GM12872 (cell line): ENCODE results near the gene TEX47.

Source experiments
- TF ChIP-seq, protein P1 (sequence below): IDR thresholded peaks from 3 replicates; pipeline ENCODE4 v1.5.1; 2011; ENCODE audit warnings: low read depth, mild to moderate bottlenecking, low read length, moderate library complexity; ENCODE audit not compliant: insufficient read depth

The TEX47 gene

DNA sequence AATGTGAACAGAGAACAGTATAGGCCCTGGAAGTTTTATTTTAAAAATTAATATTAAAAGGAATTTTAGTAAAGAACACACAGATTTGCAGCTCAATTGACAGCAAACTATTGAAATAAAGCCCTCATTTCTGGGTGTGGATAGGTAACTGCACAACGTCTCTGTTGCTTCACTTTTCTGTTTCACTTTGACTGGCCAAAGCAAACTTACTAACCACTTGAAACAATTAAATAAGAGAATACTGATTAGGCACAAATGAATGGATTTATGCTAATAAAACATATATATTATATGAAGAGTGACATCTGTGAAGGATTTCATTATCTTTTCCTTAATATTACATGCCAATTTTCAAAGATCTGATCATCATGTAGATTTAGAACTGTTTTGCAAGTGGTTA is 24.1 kb downstream of the TEX47 start:
- TF ChIP-seq, protein P1, sequence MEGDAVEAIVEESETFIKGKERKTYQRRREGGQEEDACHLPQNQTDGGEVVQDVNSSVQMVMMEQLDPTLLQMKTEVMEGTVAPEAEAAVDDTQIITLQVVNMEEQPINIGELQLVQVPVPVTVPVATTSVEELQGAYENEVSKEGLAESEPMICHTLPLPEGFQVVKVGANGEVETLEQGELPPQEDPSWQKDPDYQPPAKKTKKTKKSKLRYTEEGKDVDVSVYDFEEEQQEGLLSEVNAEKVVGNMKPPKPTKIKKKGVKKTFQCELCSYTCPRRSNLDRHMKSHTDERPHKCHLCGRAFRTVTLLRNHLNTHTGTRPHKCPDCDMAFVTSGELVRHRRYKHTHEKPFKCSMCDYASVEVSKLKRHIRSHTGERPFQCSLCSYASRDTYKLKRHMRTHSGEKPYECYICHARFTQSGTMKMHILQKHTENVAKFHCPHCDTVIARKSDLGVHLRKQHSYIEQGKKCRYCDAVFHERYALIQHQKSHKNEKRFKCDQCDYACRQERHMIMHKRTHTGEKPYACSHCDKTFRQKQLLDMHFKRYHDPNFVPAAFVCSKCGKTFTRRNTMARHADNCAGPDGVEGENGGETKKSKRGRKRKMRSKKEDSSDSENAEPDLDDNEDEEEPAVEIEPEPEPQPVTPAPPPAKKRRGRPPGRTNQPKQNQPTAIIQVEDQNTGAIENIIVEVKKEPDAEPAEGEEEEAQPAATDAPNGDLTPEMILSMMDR: no peak

DNA sequence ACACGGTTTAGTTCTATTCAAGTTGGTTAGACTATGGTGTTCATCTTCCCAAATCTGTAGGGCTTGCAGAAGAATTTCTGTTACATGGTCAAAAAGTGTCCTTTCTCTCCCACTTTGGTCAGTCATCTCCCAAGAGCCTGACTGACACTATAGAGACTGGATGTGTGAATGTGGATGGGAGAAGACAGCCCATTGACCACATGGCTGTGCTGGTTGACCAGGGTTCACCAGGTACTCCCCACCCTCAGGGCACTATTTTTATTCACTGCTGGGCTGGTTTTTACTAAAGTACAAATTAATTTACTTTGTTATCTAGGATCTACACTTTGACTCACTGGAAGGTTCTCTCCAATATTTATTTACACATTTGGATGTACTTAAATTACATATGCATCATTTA is 33.8 kb downstream of the TEX47 start:
- TF ChIP-seq, protein P1: no peak

DNA sequence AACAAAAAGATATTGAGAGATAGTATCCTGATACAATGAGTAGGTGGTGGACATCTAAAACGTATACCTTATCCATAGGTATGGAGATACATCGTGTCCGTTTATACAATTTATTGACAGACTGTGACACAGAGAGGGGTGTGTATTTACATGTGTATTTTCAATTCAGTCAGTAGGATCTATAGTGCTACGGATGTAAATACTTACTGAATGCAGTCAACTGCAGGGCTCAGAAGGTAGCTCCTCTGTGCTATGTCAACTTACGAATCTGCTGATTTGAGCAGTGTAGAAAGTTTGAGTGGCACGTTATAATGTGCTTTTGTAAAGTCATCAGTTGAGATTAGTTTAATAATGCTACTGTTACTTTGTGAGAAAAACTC is 35.4 kb downstream of the TEX47 start:
- TF ChIP-seq, protein P1: no peak

DNA sequence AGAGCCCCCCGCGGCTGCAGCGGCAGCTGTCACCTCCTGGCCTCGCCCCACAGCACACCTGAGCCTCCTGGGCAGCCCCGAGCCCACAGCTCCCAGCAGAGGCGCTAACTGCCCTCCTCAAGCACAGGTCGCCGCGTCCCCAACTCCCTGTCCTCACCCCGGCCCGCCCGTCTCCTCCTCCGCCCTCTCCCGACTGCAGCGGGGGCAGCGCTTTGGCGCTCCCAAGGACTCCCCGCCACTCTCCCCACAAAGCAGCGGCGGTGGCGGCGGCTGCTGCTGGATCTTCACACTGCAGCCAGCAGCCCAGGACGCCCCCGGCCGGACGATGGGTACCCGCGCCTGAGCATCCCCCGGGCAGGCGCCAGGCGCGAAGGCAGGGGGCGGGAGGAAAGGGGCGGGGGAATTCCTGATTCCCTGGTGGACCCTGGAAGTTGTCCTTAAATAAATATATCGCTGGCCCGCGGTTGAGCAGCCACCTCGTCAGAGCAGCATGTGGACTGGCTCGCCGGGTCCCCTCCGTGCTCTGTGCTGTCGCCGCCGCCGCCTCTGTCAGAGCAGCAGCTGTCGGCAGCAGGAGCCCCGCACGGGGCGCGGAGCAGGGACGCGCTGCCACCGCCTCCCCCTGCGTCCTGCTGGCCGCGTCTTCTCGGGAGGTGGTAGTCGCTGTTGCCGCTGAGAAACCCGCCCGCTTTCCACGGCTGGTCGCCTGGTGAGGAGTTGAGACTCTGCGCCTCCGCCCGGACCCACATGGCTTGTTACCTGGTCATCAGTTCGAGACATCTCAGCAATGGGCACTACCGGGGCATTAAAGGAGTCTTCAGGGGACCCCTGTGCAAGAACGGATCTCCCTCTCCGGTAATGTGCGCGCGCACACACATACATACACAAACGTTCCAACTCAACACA is 36.1 kb downstream of the TEX47 start, which contains the start of gene ZNF804B:
TSS of gene ZNF804B (plus strand) at position 471 of the 906 bp plus-strand sequence. CDS start at position 748, 277 bp downstream.
- TF ChIP-seq, protein P1: no peak

DNA sequence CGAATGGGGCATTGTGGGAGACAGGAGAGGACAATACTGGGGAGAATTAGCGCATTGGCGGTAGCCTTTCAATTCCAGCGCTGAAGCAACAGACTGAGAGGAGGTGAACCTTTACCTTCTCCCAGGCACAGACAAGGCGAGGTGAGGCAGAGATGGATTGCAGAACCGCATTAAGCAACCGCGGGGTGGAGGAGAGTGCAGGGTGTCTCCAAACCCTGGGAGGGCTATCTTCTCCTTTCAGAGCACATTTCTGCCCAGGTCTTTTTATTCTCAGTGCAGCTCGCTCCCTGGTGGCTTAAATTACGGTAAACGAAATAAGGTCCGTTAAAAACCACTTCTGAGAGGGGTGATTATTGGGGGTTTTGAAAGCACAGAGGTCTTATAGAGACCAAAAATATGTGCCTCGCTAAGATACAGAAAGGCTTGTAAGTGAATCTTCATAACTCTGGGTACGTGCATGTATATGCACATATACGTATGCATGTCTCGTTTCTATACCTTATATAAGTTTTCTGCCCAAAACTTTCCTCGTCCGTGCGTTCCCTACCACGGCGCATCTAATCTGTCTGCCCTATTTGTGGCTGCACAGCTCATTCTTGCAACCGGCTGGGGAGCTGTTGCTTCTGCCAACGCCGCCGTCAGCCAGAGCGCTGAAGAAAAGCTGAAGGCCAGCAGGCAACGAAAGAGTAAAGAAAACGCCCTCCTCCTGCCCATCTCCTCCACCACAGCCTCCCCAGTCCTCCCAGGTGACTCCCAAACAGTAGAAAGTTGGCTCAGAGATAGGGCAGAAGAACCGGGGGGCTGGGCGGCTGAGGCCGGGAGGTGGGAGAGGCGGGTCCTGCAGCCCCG is 36.9 kb downstream of the TEX47 start:
- TF ChIP-seq, protein P1: no peak

DNA sequence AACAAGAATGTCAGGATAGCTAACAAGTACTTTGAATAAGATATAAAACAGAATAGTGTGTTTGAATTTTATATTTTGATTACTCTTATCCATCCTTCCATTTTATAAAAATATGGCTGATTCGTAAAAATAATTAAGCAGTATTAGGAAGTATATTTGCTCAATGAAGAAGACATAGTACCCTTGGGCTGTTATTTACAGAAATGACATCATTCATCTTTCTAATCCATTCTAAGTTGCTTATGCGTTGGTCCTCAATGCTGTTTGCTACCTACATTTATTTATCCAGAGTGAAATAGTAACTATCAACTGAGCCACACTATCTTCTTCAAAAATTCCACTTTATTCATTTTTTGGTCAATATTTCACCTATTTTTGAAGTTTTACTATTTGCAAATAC is 38.2 kb downstream of the TEX47 start:
- TF ChIP-seq, protein P1: no peak

DNA sequence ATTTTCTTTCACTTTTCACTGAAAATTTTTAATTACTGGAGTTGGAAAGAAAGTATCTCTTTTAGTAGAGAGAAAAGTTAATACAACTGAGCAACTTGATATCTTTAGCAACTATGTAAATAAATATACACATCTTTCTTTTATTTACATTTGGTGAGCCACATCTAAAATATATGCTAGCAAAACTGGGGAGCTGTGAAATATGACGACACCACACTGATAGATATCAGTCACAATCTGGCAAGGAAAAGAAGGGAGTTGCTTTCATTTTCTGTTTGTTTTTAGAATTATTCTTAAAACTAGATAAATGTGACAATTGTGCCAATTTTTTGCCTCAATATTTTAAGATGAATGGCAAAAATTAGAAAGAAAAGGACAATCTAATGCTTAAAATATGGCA is 38.7 kb downstream of the TEX47 start:
- TF ChIP-seq, protein P1: no peak
